SKM-1 (cell line): Measurements from ENCODE around the gene CCT7.

Experiments
- DNase-seq: peaks from one replicate; lab custom pipeline; 2025; ENCODE audit not compliant: unreplicated experiment; lab: John Stamatoyannopoulos, UW

Gene CCT7

DNA sequence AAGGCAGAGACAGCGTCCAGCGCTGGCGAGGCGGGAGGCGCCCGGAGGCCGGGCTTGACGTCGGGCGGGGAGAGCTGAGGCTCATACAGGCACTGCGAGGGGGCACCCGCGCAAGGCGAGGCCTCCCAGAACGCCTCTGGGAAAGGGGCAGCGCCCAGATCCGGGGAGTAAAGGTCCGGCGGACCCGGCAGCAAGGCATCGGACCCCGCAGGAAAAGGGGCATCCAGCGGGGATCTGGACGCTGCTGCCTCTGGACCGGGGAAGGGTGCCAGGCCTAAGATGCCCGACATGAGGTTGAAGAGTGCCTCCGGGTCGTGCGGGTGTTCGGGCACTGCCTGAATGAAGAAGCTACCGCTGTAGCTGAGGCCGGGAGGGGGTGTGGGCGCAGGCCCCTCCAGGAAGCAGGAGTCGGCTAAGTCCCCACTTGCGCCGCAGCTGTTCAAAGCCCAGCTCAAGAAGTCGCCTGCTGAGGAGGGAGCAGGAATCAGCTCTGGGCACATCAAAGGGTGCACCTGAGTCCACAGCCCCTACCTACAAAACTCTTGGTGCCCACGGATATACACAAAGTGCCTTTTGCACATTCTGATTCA is 58.3 kb downstream of the CCT7 start:
- no peak for DNase-seq

DNA sequence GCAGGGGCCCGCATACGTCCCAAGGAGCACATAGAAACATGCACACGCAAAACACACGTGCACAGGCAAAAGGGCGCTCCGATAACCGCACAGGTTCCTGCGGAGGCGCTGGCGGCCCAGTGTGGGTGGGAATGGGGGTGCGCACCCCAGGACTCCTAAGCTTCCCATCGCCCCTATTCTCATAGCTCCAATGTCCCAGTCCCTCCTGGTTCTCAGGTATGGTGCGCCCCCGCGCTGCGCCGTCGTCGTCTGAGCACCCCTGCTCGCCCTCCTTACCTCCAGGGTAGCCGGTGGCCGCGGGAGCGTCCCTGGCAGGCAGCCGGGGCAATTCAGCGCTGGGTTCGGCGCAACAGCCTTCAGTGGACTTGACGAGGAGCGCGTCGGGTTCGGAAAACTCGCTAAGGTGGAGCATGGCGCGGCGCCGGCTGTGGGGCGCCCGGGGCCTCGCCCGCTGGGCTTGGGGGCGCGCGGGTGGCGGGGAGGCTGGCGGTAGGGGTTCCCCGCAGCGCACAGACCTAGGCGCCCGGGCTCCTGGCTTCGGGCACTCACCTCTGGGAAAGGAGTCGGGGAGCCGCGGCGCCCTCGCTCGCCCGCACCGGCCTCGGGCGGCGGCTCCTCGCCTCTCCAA is 58.9 kb downstream of the CCT7 start:
- DNase-seq, result no peak

DNA sequence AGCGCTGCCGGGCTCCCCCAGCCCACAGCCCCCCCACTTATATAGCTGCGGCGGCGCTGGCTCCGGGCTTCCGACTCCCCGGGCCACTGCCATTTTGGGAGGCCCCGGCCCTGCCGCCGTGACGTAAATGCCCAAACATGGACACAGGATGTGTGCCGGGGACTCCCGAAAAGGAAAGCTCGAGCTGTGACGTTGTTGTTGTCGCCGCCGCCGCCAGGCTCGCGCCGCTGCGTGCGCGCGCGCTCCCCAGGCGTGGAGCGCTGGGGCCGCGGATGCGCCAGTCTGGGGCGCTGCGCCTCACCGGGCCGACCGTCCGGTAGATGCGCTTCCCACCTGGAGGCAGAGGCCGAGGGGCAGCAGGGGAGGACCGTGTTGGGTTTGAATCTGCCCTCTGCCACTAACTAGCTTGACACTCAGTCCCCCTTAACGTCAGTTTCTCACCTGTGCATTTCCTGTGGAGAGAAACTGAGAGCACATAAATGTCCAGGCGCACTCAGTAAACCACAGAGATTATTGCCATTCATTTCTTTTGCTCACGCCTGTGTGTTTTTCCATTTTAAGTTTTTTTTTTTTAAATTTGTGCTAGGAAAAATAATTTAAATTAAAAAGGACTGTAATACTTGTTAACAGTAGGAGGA is 59.5 kb downstream of the CCT7 start, which contains the start of gene EGR4:
EGR4 (minus strand) TSS at position 15 of the 638 bp plus-strand sequence. CDS start 231 bp downstream, outside the sequence.
- no peak for DNase-seq

DNA sequence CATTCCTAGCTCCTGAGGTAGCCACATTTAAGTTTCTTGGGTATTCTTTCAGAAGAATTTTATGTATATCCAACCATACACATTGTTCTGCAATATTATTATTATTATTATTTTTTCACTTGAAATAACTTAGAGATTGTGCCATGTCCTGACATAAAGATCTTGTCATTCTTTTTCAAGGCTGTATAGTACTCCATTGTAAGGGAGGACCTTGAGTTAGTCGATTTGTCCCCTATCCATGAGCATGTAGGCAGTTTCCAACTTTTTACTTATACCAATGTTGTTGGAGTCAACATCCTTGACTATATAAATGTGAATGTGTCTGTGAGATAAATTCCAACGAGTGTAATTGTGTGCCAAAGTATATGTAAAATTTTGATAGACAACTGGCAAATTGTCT is 60.1 kb downstream of the CCT7 start:
- no peak for DNase-seq

- DNase-seq, result no peak
These were observed 61.8 kb downstream of the CCT7 start for GRCh38 chr2:73295751-73296400.

- no peak for DNase-seq
These were observed 63.0 kb downstream of the CCT7 start for GRCh38 chr2:73297151-73297559.

DNA sequence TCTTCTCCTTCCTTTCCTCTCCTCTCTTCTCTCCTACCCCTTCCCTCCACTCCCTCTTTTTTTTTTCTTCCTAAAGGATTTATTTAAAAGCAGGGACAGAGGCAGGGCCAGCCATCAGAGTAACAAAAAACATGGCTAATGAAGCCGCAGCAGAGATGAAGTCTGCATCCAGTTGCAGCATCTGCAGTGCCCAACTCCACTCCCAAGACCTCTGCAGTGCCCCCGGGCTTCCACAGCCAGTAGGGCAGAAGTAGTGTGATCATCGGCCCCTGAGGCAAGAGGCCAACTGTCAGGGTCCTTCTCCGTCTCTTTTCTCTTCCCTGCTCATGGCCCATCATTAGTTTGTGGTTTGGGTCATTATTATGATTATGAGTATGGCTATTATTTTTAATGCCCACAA is 63.5 kb downstream of the CCT7 start:
- DNase-seq, result no peak

GRCh38 chr2:73300926-73301325 is 66.8 kb downstream of the CCT7 start:
- DNase-seq, result no peak

- no peak for DNase-seq
These were observed 67.5 kb downstream of the CCT7 start for GRCh38 chr2:73301636-73302035.
